A549 (cell line): Measurements from ENCODE around the gene IFNA14. TPM values are rescaled to one million over a fixed set of nuclear protein-coding genes. Genes with fewer than 3 reads are reported as not detected.

ENCODE experiments used
- ATAC-seq, 2 experiments: fragments of 200-7000 bp in 1 of 2; fragments of >200 bp in 1 of 2; cut with Nextera tagmentation in 1 of 2; cut with Tn5 transposase in 1 of 2; 3 replicates each; pipeline versions ENCODE4 v1.8.0 to v1.9.1; 2018 to 2020; ENCODE audit warnings: mild to moderate bottlenecking in 1 of 2, moderate library complexity in 1 of 2
- CTCF ChIA-PET: fragments of 300-600 bp; sonication (Branson Sonifier 250); formaldehyde crosslinking; extraction: SDS; loops from one replicate; lab custom pipeline; 2021; ENCODE audit warnings: antibody characterized with exemption, inconsistent platforms; lab: Yijun Ruan, JAX
- POLR2A ChIA-PET: fragments of 350-600 bp; formaldehyde crosslinking; extraction: SDS; loops from one replicate; lab custom pipeline; 2021; ENCODE audit warnings: antibody characterized with exemption, inconsistent platforms; lab: Yijun Ruan, JAX
- DNase-seq, 2 experiments: peaks; one replicate each; pipeline versions ENCODE4 v3.0.0 to v3.0.0-alpha.2; 2011 to 2016; ENCODE audit warnings: low read depth in 1 of 2, low spot score in 1 of 2
- FAIRE-seq: peaks from 2 replicates; lab custom pipeline; 2011; peaks lifted over from hg19 to GRCh38; lab: Jason Lieb, UNC
- H3K27ac ChIP-seq, 2 experiments: fragments of >200 bp; sonication (Bioruptor Twin); formaldehyde crosslinking; 3 replicates each; pipeline ENCODE4 v1.5.1; 2016 to 2017
- H3K4me1 ChIP-seq: fragments of >200 bp; sonication (Bioruptor Twin); formaldehyde crosslinking; 3 replicates; pipeline ENCODE4 v1.6.1; 2016
- H3K4me2 ChIP-seq: fragments of >200 bp; sonication (Bioruptor Twin); formaldehyde crosslinking; 3 replicates; pipeline ENCODE4 v1.6.1; 2016
- H3K4me3 ChIP-seq: fragments of >200 bp; sonication (Bioruptor Twin); formaldehyde crosslinking; 3 replicates; pipeline ENCODE4 v1.5.1; 2016
- H3K9me3 ChIP-seq: fragments of >200 bp; sonication (Bioruptor Twin); formaldehyde crosslinking; 3 replicates; pipeline ENCODE4 v1.6.1; 2016
- BHLHE40 ChIP-seq: IDR thresholded peaks from 2 replicates; pipeline ENCODE4 v1.6.1; 2012; ENCODE audit warnings: low read depth, low read length, inconsistent platforms
- CBX2 ChIP-seq: fragments of 200-600 bp; sonication (generic); IDR thresholded peaks from 2 replicates; pipeline ENCODE4 v1.6.1; 2016; ENCODE audit warnings: low read depth, mild to moderate bottlenecking, borderline replicate concordance
- CBX8 ChIP-seq: fragments of 200-600 bp; sonication (generic); IDR thresholded peaks from 2 replicates; pipeline ENCODE4 v1.6.1; 2016
- CEBPB ChIP-seq, 2 experiments: fragments of >200 bp in 1 of 2; sonication (Bioruptor Twin) in 1 of 2; formaldehyde crosslinking in 1 of 2; IDR thresholded peaks; 2 replicates each; pipeline ENCODE4 v1.6.1; 2012 to 2016
- CHD2 ChIP-seq: fragments of 150-350 bp; IDR thresholded peaks from 2 replicates; pipeline ENCODE4 v1.6.1; 2014; ENCODE audit warnings: low read length; ENCODE audit not compliant: partially characterized antibody
- CHD4 ChIP-seq: fragments of 200-600 bp; sonication (generic); IDR thresholded peaks from 2 replicates; pipeline ENCODE4 v1.6.1; 2016; ENCODE audit warnings: antibody characterized with exemption, mild to moderate bottlenecking, borderline replicate concordance
- E2F6 ChIP-seq: IDR thresholded peaks from 2 replicates; pipeline ENCODE4 v1.6.1; 2012; ENCODE audit warnings: low read depth, borderline replicate concordance
- EHF ChIP-seq: fragments of 250-450 bp; sonication (Bioruptor Pico); IDR thresholded peaks from 2 replicates; pipeline ENCODE4 v1.5.0; 2020; ENCODE audit warnings: mild to moderate bottlenecking
- ESRRA ChIP-seq: fragments of 150-350 bp; IDR thresholded peaks from 2 replicates; pipeline ENCODE4 v1.6.1; 2014; ENCODE audit warnings: mild to moderate bottlenecking, low read length, borderline replicate concordance
- FOSB ChIP-seq: fragments of 250-450 bp; sonication (Bioruptor Pico); IDR thresholded peaks from 2 replicates; pipeline ENCODE4 v1.5.0; 2020; ENCODE audit warnings: mild to moderate bottlenecking, moderate library complexity
- GATA3 ChIP-seq: IDR thresholded peaks from 2 replicates; pipeline ENCODE4 v1.6.1; 2012; ENCODE audit warnings: borderline replicate concordance
- HES2 ChIP-seq: fragments of >200 bp; sonication (Bioruptor Twin); formaldehyde crosslinking; IDR thresholded peaks from 2 replicates; pipeline ENCODE4 v1.6.1; 2016
- HMGXB4 ChIP-seq: fragments of 250-450 bp; sonication (Bioruptor Pico); IDR thresholded peaks from 2 replicates; pipeline ENCODE4 v1.5.0; 2021; ENCODE audit warnings: mild to moderate bottlenecking, moderate library complexity, borderline replicate concordance
- HOXB5 ChIP-seq: fragments of 250-450 bp; sonication (Bioruptor Pico); IDR thresholded peaks from 2 replicates; pipeline ENCODE4 v1.5.0; 2020; ENCODE audit warnings: mild to moderate bottlenecking, moderate library complexity
- JUN ChIP-seq, 2 experiments: fragments of >200 bp; sonication (Bioruptor Twin); formaldehyde crosslinking; IDR thresholded peaks; 2 replicates in 1 of 2; 3 replicates in 1 of 2; pipeline ENCODE4 v1.6.1; 2016 to 2017
- JUNB ChIP-seq: fragments of >200 bp; sonication (Bioruptor Twin); formaldehyde crosslinking; IDR thresholded peaks from 2 replicates; pipeline ENCODE4 v1.6.1; 2016
- KDM1A ChIP-seq: fragments of 200-600 bp; sonication (generic); IDR thresholded peaks from 2 replicates; pipeline ENCODE4 v1.6.1; 2016; ENCODE audit warnings: low read depth, mild to moderate bottlenecking
- KDM5A ChIP-seq: fragments of 200-600 bp; sonication (generic); IDR thresholded peaks from 2 replicates; pipeline ENCODE4 v1.6.1; 2016; ENCODE audit warnings: antibody characterized with exemption, mild to moderate bottlenecking
- MAZ ChIP-seq: fragments of 150-350 bp; IDR thresholded peaks from 2 replicates; pipeline ENCODE4 v1.6.1; 2014; ENCODE audit warnings: antibody characterized with exemption, low read depth, low read length, borderline replicate concordance
- MYC ChIP-seq: IDR thresholded peaks from 2 replicates; pipeline ENCODE4 v1.6.1; 2012; ENCODE audit warnings: mild to moderate bottlenecking, inconsistent platforms, low read length, improper control_type of control experiment, borderline replicate concordance
- PHF8 ChIP-seq: fragments of 200-600 bp; sonication (generic); IDR thresholded peaks from 2 replicates; pipeline ENCODE4 v1.6.1; 2016; ENCODE audit warnings: low read depth, mild to moderate bottlenecking, antibody characterized with exemption, moderate library complexity, borderline replicate concordance
- POLR2AphosphoS2 ChIP-seq: conservative IDR thresholded peaks from 2 replicates; pipeline ENCODE4 v1.6.1; 2012; ENCODE audit warnings: low read length, improper control_type of control experiment, inconsistent platforms
- RARB ChIP-seq: fragments of 250-450 bp; sonication (Bioruptor Pico); IDR thresholded peaks from 2 replicates; pipeline ENCODE4 v1.8.0; 2021; ENCODE audit warnings: mild to moderate bottlenecking, moderate library complexity
- REST ChIP-seq: fragments of 200-600 bp; sonication (generic); IDR thresholded peaks from 2 replicates; pipeline ENCODE4 v1.6.1; 2016; ENCODE audit warnings: antibody characterized with exemption, mild to moderate bottlenecking, moderate library complexity
- RFX5 ChIP-seq: fragments of 450-650 bp; IDR thresholded peaks from 2 replicates; pipeline ENCODE4 v1.7.1; 2014; ENCODE audit warnings: antibody characterized with exemption, mild to moderate bottlenecking, moderate library complexity
- RNF2 ChIP-seq: fragments of 200-600 bp; sonication (generic); IDR thresholded peaks from 2 replicates; pipeline ENCODE4 v1.6.1; 2016; ENCODE audit warnings: low read depth, mild to moderate bottlenecking, antibody characterized with exemption, moderate library complexity, borderline replicate concordance
- TFCP2L1 ChIP-seq: fragments of 250-450 bp; sonication (Bioruptor Pico); IDR thresholded peaks from 2 replicates; pipeline ENCODE4 v1.5.0; 2021; ENCODE audit warnings: mild to moderate bottlenecking
- TP53 ChIP-seq: fragments of 250-450 bp; sonication (Bioruptor Pico); IDR thresholded peaks from 2 replicates; pipeline ENCODE4 v1.5.0; 2021; ENCODE audit warnings: mild to moderate bottlenecking, moderate library complexity
- USF2 ChIP-seq: fragments of 450-650 bp; IDR thresholded peaks from 2 replicates; pipeline ENCODE4 v1.6.1; 2014; ENCODE audit warnings: antibody characterized with exemption
- WGBS: methylation state at CpG from one replicate; pipeline ENCODE4 v1.1.6; 2017; ENCODE audit errors: missing lambda C conversion rate; 5-methylcytosine and 5-hydroxymethylcytosine counted together
- polyA plus RNA-seq, 4 experiments: library from polyadenylated mRNA; depleted of rRNA in 3 of 4; stranded (reverse); fragments of >200 nt; fragmentation: RNase III in 1 of 4; extraction: RNeasy Plus Mini Kit Qiagen cat#74134 plus additional on column Dnase treatment in 1 of 4; gene quantifications; 2 replicates in 3 of 4; 3 replicates in 1 of 4; pipeline ENCODE4 v1.2.3, GENCODE V29; 2011 to 2017

Gene IFNA14
- polyA plus RNA-seq, 2 of the 4 experiments (the other 2 are of a cell fraction): not detected

GRCh38 chr9:21234153-21234687, 5.6 kb downstream of the IFNA14 start:
- Histone ChIP-seq H3K9me3 (no peaks in the 10 kb centered on the region), H3K4me3 (no peak overlapping the region), H3K4me1 (no peaks in the 10 kb centered on the region), H3K27ac (no peak overlapping the region), H3K4me2 (no peak overlapping the region)
- ChIA-PET POLR2A (no interaction called here), CTCF (interaction anchor here (0.6 to 1.9 kb wide), 3 partner anchors 10 to 361 kb away, joined by 3 to 5 read pairs (median 4); no protein-coding TSS in a partner anchor)
- ATAC-seq: no peak
- TF ChIP-seq CBX2: no peak
- TF ChIP-seq TFCP2L1 (CRISPR knock-in tag): no peak
- TF ChIP-seq CBX8: no peak
- no peak for TF ChIP-seq REST
- TF ChIP-seq JUN (IDR thresholded peaks at IDR 0.05): no peak
- no peak for TF ChIP-seq MAZ
- TF ChIP-seq POLR2AphosphoS2: no peak
- TF ChIP-seq HES2: no peak
- no peak for TF ChIP-seq KDM5A
- TF ChIP-seq RNF2: no peak
- TF ChIP-seq CHD4: no peak
- no peak for TF ChIP-seq ESRRA
- TF ChIP-seq PHF8: no peak
- no peak for TF ChIP-seq HMGXB4 (CRISPR knock-in tag)
- 40% methylated on average over 3 of the region's 4 CpGs for WGBS
- FAIRE-seq: no peak
- no peak for DNase-seq

GRCh38 chr9:21233258-21233657, 6.5 kb downstream of the IFNA14 start:
- Histone ChIP-seq H3K4me2 (no peak overlapping the region), H3K4me1 (no peaks in the 10 kb centered on the region), H3K27ac (no peak overlapping the region), H3K4me3 (no peak overlapping the region), H3K9me3 (no peaks in the 10 kb centered on the region)
- POLR2A ChIA-PET: no interaction called here
- FAIRE-seq: no peak
- no peak for DNase-seq
- no CpG with 5 or more reads among the region's 2 CpGs for WGBS
- CTCF ChIA-PET: no interaction called here
- no peak for ATAC-seq
- TF ChIP-seq RARB (CRISPR knock-in tag) (no peak), MYC (no peak), CEBPB (IDR thresholded peaks at IDR 0.05) (no peak), EHF (CRISPR knock-in tag) (no peak), JUNB (no peak), KDM1A (no peak), USF2 (no peak), MAZ (no peak), TFCP2L1 (CRISPR knock-in tag) (no peak), TP53 (no peak), GATA3 (no peak), RFX5 (no peak), CHD2 (no peak), E2F6 (no peak), FOSB (CRISPR knock-in tag) (no peak), HOXB5 (CRISPR knock-in tag) (no peak), HES2 (no peak), BHLHE40 (no peak)
